ENCODE measurements around the gene CTSZ. TPM values are rescaled to one million over a fixed set of nuclear protein-coding genes. Genes with fewer than 3 reads are reported as not detected.
A peak's percentile ranks its signal among the peaks of the same experiment; 100 is the strongest.

CTSZ gene
- total RNA-seq, 1 experiment from 2014 or later: 113 TPM

DNA sequence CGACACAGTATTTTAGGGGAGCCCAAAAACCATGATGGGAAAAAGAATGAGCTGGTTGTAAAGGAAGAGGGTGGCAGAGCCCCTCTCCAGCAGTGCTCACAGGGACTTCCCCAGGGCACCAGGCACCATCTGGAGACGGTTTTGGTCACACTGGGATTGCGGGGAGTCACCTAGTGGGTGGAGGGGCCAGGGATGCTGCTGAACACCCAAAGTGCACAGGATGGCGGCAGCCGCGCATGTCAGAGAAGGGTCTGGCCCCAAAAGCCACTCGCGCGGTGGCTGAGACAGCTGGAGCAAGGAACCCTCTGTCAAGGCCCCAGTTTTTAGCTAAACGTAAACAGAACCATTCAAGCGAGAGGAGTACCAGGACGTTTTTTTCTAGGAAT is 10.8 kb downstream of the CTSZ start:
- Histone ChIP-seq H3K27me3 (ENCODE audit: control insufficient read depth, insufficient read depth, low read length) (no peaks in the 10 kb centered on the region), H3K27ac (ENCODE audit: low read length) (no peak overlapping the region), H3K36me3 (ENCODE audit: control insufficient read depth, insufficient read depth, low read length) (peaks cover 18% of the 10 kb centered on the region), H3K4me3 (ENCODE audit: low read depth in 2 of 2, low read length in 2 of 2) (no peak overlapping the region), H3K9me3 (ENCODE audit: control insufficient read depth, insufficient read depth, low read depth, low read length) (no peaks in the 10 kb centered on the region), H3K4me1 (ENCODE audit: control insufficient read depth, insufficient read depth, low read length) (no peaks in the 10 kb centered on the region)
- ChIA-PET CTCF (interaction anchor here (0.5 kb wide), 1 partner anchor 30 kb away, joined by 4 read pairs; no protein-coding TSS in a partner anchor), POLR2A (interaction anchor here (0.6 kb wide), 1 partner anchor 17 kb away, joined by 4 read pairs; no protein-coding TSS in a partner anchor)
- DNase-seq (ENCODE audit: low read depth, low spot score) (no peak), ATAC-seq (no peak)
- TF ChIP-seq SIN3A (IDR thresholded peaks at IDR 0.05; ENCODE audit: borderline replicate concordance, insufficient read depth, low read depth, low read length) (no peak), TCF7L2 (IDR thresholded peaks at IDR 0.05; ENCODE audit: low read depth, low read length) (no peak), POLR2AphosphoS5 (IDR thresholded peaks at IDR 0.05; ENCODE audit: low read depth, low read length) (no peak)
- TF ChIP-seq, protein P1, sequence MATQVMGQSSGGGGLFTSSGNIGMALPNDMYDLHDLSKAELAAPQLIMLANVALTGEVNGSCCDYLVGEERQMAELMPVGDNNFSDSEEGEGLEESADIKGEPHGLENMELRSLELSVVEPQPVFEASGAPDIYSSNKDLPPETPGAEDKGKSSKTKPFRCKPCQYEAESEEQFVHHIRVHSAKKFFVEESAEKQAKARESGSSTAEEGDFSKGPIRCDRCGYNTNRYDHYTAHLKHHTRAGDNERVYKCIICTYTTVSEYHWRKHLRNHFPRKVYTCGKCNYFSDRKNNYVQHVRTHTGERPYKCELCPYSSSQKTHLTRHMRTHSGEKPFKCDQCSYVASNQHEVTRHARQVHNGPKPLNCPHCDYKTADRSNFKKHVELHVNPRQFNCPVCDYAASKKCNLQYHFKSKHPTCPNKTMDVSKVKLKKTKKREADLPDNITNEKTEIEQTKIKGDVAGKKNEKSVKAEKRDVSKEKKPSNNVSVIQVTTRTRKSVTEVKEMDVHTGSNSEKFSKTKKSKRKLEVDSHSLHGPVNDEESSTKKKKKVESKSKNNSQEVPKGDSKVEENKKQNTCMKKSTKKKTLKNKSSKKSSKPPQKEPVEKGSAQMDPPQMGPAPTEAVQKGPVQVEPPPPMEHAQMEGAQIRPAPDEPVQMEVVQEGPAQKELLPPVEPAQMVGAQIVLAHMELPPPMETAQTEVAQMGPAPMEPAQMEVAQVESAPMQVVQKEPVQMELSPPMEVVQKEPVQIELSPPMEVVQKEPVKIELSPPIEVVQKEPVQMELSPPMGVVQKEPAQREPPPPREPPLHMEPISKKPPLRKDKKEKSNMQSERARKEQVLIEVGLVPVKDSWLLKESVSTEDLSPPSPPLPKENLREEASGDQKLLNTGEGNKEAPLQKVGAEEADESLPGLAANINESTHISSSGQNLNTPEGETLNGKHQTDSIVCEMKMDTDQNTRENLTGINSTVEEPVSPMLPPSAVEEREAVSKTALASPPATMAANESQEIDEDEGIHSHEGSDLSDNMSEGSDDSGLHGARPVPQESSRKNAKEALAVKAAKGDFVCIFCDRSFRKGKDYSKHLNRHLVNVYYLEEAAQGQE (IDR thresholded peaks at IDR 0.05; ENCODE audit: insufficient read depth in 1 of 2, low read depth in 2 of 2, low read length in 1 of 2): no peak
- TF ChIP-seq, protein P2, sequence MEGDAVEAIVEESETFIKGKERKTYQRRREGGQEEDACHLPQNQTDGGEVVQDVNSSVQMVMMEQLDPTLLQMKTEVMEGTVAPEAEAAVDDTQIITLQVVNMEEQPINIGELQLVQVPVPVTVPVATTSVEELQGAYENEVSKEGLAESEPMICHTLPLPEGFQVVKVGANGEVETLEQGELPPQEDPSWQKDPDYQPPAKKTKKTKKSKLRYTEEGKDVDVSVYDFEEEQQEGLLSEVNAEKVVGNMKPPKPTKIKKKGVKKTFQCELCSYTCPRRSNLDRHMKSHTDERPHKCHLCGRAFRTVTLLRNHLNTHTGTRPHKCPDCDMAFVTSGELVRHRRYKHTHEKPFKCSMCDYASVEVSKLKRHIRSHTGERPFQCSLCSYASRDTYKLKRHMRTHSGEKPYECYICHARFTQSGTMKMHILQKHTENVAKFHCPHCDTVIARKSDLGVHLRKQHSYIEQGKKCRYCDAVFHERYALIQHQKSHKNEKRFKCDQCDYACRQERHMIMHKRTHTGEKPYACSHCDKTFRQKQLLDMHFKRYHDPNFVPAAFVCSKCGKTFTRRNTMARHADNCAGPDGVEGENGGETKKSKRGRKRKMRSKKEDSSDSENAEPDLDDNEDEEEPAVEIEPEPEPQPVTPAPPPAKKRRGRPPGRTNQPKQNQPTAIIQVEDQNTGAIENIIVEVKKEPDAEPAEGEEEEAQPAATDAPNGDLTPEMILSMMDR (IDR thresholded peaks at IDR 0.05): no peak
- in situ Hi-C loops (cut with HindIII; ENCODE audit: low pct_unique_long_range_greater_than_20kb, low sequenced_read_pairs) (no loop called here), intact Hi-C loops (cut with micrococcal nuclease; ENCODE audit: unreplicated experiment) (no loop called here)
- no TSS peak for BruUV-seq (replicated peaks)

DNA sequence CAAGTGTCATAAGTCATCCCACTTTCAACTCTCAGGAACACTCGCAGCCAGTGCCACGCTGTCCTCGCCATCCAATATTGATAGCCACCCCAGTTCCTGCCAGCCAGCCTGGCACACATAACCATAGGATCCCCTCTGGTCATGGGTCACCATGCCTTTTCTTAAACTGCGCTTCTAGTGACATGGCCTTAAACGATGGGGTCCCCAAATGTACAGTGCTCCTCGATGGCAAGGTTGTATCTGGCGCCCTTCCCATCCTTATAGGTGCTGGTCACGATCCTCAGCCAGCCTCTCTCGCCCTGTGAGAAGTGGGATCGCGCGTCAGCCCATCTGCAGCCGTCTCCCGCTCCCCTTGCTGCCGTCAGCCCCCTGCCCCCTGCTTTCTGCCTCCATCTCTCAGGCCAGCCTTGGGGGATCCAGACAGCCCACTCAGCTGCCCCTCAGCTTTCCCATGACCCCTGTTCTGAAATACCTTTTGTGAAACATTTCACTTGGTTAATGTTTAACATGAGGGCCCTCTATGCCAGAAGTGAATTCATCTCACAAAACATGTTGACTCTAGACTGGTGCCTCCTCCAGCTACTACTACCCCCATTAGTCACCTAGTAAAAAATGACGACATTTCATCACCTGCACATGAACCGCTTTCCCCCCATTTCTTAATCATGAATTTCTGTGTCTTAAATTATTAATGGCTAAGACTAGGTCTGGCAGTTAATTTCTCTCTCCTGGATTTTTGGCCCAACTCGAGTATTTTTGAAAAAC is 11.4 kb downstream of the CTSZ start:
- BruUV-seq (replicated peaks): TSS peak; percentile 98
- no peak for ATAC-seq
- H3K4me3 ChIP-seq (ENCODE audit: low read depth in 2 of 2, low read length in 2 of 2): no peak overlapping the region
- no peaks in the 10 kb centered on the region for H3K9me3 ChIP-seq (ENCODE audit: control insufficient read depth, insufficient read depth, low read depth, low read length)
- TF ChIP-seq, protein P1 (IDR thresholded peaks at IDR 0.05; ENCODE audit: insufficient read depth in 1 of 2, low read depth in 2 of 2, low read length in 1 of 2): no peak
- H3K36me3 ChIP-seq (ENCODE audit: control insufficient read depth, insufficient read depth, low read length): peaks cover 21% of the 10 kb centered on the region
- H3K27ac ChIP-seq (ENCODE audit: low read length): no peak overlapping the region
- H3K4me1 ChIP-seq (ENCODE audit: control insufficient read depth, insufficient read depth, low read length): no peaks in the 10 kb centered on the region
- ChIA-PET CTCF (interaction anchor here (0.5 kb wide), 1 partner anchor 29 kb away, joined by 4 read pairs; no protein-coding TSS in a partner anchor), POLR2A (no interaction called here)
- in situ Hi-C loops (cut with HindIII; ENCODE audit: low pct_unique_long_range_greater_than_20kb, low sequenced_read_pairs): no loop called here
- no peak for DNase-seq (ENCODE audit: low read depth, low spot score)
- intact Hi-C loops (cut with micrococcal nuclease; ENCODE audit: unreplicated experiment): no loop called here
- H3K27me3 ChIP-seq (ENCODE audit: control insufficient read depth, insufficient read depth, low read length): no peaks in the 10 kb centered on the region

Data from Panc1 (cell line).